ENCODE results near the gene SH3BP2.
"Not testable (repeated sequence)": the region's sequence is repeated elsewhere in the genome, so short reads cannot be mapped to it uniquely, and the experiment has no call there.

The SH3BP2 gene

GRCh38 chr4:2765832-2766526, 26.9 kb upstream of the SH3BP2 start:
- no peak for TF ChIP-seq CTCF (IDR thresholded peaks at IDR 0.05; ENCODE audit: extremely low read depth, insufficient read depth, missing control alignments)
- in situ Hi-C loops (cut with MboI; ENCODE audit: low pct_unique_long_range_greater_than_20kb, low sequenced_read_pairs, unreplicated experiment), result no loop called here
- no peak for DNase-seq (ENCODE audit: low spot score)

- no peak for DNase-seq (ENCODE audit: low spot score)
- in situ Hi-C loops (cut with MboI; ENCODE audit: low pct_unique_long_range_greater_than_20kb, low sequenced_read_pairs, unreplicated experiment), result no loop called here
- no peak for TF ChIP-seq CTCF (IDR thresholded peaks at IDR 0.05; ENCODE audit: extremely low read depth, insufficient read depth, missing control alignments)
Observed at GRCh38 chr4:2767046-2767704, 25.7 kb upstream of the SH3BP2 start.

- in situ Hi-C loops (cut with MboI; ENCODE audit: low pct_unique_long_range_greater_than_20kb, low sequenced_read_pairs, unreplicated experiment), result no loop called here
- TF ChIP-seq CTCF (IDR thresholded peaks at IDR 0.05; ENCODE audit: extremely low read depth, insufficient read depth, missing control alignments), result no peak
- DNase-seq (ENCODE audit: low spot score), result no peak
Observed at GRCh38 chr4:2767705-2768074, 25.2 kb upstream of the SH3BP2 start.

- in situ Hi-C loops (cut with MboI; ENCODE audit: low pct_unique_long_range_greater_than_20kb, low sequenced_read_pairs, unreplicated experiment), result no loop called here
- no peak for TF ChIP-seq CTCF (IDR thresholded peaks at IDR 0.05; ENCODE audit: extremely low read depth, insufficient read depth, missing control alignments)
- DNase-seq (ENCODE audit: low spot score), result no peak
Observed at GRCh38 chr4:2768124-2768523, 24.8 kb upstream of the SH3BP2 start.

GRCh38 chr4:2768921-2769336, 24.0 kb upstream of the SH3BP2 start:
- in situ Hi-C loops (cut with MboI; ENCODE audit: low pct_unique_long_range_greater_than_20kb, low sequenced_read_pairs, unreplicated experiment), result no loop called here
- TF ChIP-seq CTCF (IDR thresholded peaks at IDR 0.05; ENCODE audit: extremely low read depth, insufficient read depth, missing control alignments), result no peak
- DNase-seq (ENCODE audit: low spot score), result no peak

GRCh38 chr4:2771264-2771663, 21.6 kb upstream of the SH3BP2 start:
- TF ChIP-seq CTCF (IDR thresholded peaks at IDR 0.05; ENCODE audit: extremely low read depth, insufficient read depth, missing control alignments), result no peak
- in situ Hi-C loops (cut with MboI; ENCODE audit: low pct_unique_long_range_greater_than_20kb, low sequenced_read_pairs, unreplicated experiment), result loop anchor here (10.0 kb wide), 1 partner anchor 164 kb away; no protein-coding TSS in a partner anchor
- DNase-seq (ENCODE audit: low spot score), result no peak

- in situ Hi-C loops (cut with MboI; ENCODE audit: low pct_unique_long_range_greater_than_20kb, low sequenced_read_pairs, unreplicated experiment), result not testable (repeated sequence)
Observed at GRCh38 chr4:2780643-2781042, 12.2 kb upstream of the SH3BP2 start.

More at GRCh38 chr4:2780643-2781042, 12.2 kb upstream of the SH3BP2 start:
- DNase-seq (ENCODE audit: low spot score), result not testable (repeated sequence)

Data from GM13977 (cell line).